ENCODE measurements around the gene SLC25A43. TPM values are rescaled to one million over a fixed set of nuclear protein-coding genes. Genes with fewer than 3 reads are reported as not detected.
A peak's percentile ranks its signal among the peaks of the same experiment; 100 is the strongest.

SLC25A43 gene
- total and polyA plus RNA-seq, 9 of the 15 experiments (the other 6 are each of a cell fraction or from before 2014, with no cell fraction given) = 1.3 to 8.4 (median 4.0) TPM

- TF ChIP-seq, protein P1, sequence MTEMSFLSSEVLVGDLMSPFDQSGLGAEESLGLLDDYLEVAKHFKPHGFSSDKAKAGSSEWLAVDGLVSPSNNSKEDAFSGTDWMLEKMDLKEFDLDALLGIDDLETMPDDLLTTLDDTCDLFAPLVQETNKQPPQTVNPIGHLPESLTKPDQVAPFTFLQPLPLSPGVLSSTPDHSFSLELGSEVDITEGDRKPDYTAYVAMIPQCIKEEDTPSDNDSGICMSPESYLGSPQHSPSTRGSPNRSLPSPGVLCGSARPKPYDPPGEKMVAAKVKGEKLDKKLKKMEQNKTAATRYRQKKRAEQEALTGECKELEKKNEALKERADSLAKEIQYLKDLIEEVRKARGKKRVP (CRISPR knock-in tag; IDR thresholded peaks at IDR 0.05) = no peak
- TF ChIP-seq FOXP1 (CRISPR knock-in tag; IDR thresholded peaks at IDR 0.05) = 0 out of 2 replicates have a peak, but pooled peaks have one; percentile 65
- peak; percentile 21; the same call in 1 of the 2 replicates for TF ChIP-seq GMEB1 (CRISPR knock-in tag; IDR thresholded peaks at IDR 0.05)
- TF ChIP-seq SNRNP70 (optimal IDR thresholded peaks at IDR 0.05; ENCODE audit: low read depth, low read length) = no peak
- TF ChIP-seq CHD4 (IDR thresholded peaks at IDR 0.05; ENCODE audit: insufficient read depth, insufficient replicate concordance, low read depth, low read length, poor library complexity, severe bottlenecking) = no peak
- TF ChIP-seq ZNF280A (IDR thresholded peaks at IDR 0.05; ENCODE audit: low read depth, partially characterized antibody) = no peak
- TF ChIP-seq DMBX1 (CRISPR knock-in tag; IDR thresholded peaks at IDR 0.05; ENCODE audit: borderline replicate concordance) = peak; percentile 25; the same call in 1 of the 2 replicates
- no peak for TF ChIP-seq MECOM (CRISPR knock-in tag; IDR thresholded peaks at IDR 0.05)
- TF ChIP-seq CEBPG (CRISPR knock-in tag; IDR thresholded peaks at IDR 0.05) = no peak
- TF ChIP-seq CEBPG (tag; conservative IDR thresholded peaks at IDR 0.05 in 1 of 2, IDR thresholded peaks at IDR 0.05 in 1 of 2) = 0 out of 4 replicates have a peak, but pooled peaks of 1 of the 2 experiments have one; percentile 48
- no peak for TF ChIP-seq ZNF165 (CRISPR knock-in tag; IDR thresholded peaks at IDR 0.05; ENCODE audit: borderline replicate concordance)
- peak; percentile 77; the same call in 1 of the 2 replicates for TF ChIP-seq TGIF2 (CRISPR knock-in tag; IDR thresholded peaks at IDR 0.05)
- TF ChIP-seq YY1 (IDR thresholded peaks at IDR 0.05; ENCODE audit: borderline replicate concordance in 1 of 3, control insufficient read depth in 1 of 3, extremely low read depth in 1 of 3, insufficient read depth in 3 of 3, insufficient read length in 1 of 3, insufficient replicate concordance in 2 of 3, low read depth in 1 of 3, low read length in 2 of 3) = peak in 1 of 3 experiments; percentile 30
- TF ChIP-seq TOE1 (IDR thresholded peaks at IDR 0.05; ENCODE audit: borderline replicate concordance) = no peak
- no peak for TF ChIP-seq TOE1 (CRISPR knock-in tag; IDR thresholded peaks at IDR 0.05; ENCODE audit: borderline replicate concordance, low read depth)
- no peak for TF ChIP-seq HNRNPUL1 (IDR thresholded peaks at IDR 0.05; ENCODE audit: low read length)
- TF ChIP-seq ZNF316 (IDR thresholded peaks at IDR 0.05) = no peak
- peak; percentile 84 for TF ChIP-seq MYC (IDR thresholded peaks at IDR 0.05; ENCODE audit: low read depth, low read length)
- no peak for TF ChIP-seq MYC (CRISPR knock-in tag; IDR thresholded peaks at IDR 0.05; ENCODE audit: borderline replicate concordance, low read depth)
- TF ChIP-seq IRF2 (CRISPR knock-in tag; IDR thresholded peaks at IDR 0.05) = no peak
- TF ChIP-seq, protein P2, sequence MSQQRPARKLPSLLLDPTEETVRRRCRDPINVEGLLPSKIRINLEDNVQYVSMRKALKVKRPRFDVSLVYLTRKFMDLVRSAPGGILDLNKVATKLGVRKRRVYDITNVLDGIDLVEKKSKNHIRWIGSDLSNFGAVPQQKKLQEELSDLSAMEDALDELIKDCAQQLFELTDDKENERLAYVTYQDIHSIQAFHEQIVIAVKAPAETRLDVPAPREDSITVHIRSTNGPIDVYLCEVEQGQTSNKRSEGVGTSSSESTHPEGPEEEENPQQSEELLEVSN (IDR thresholded peaks at IDR 0.05; ENCODE audit: borderline replicate concordance in 1 of 2, extremely low read depth in 1 of 2, insufficient read depth in 1 of 2, insufficient read length in 1 of 2, low read depth in 1 of 2, low read length in 1 of 2, poor library complexity in 1 of 2, severe bottlenecking in 1 of 2) = peak; percentile 84 to 90
Observed at GRCh38 chrX:119398974-119399771, at the start of gene SLC25A43 (continued).
